ENCODE measurements around the gene TLCD1. TPM values are rescaled to one million over a fixed set of nuclear protein-coding genes. Genes with fewer than 3 reads are reported as not detected.

TLCD1 gene
- total RNA-seq, 1 experiment from 2014 or later, result 7.1 TPM

- Histone ChIP-seq H3K9ac (ENCODE audit: low read length) (no peak overlapping the region), H3F3A (ENCODE audit: low read length, unreplicated experiment) (no peaks in the 10 kb centered on the region), H3K4me2 (ENCODE audit: low read length) (no peak overlapping the region), H4K20me1 (ENCODE audit: low read length) (no peaks in the 10 kb centered on the region), H2AFZ (ENCODE audit: low read length) (no peak overlapping the region), H3K79me2 (ENCODE audit: low read length) (peaks cover 6% of the 10 kb centered on the region; the same call in 1 of the 2 replicates), H3K4me1 (ENCODE audit: insufficient read depth, low read length) (peaks cover 14% of the 10 kb centered on the region), H3K4me3 (ENCODE audit: low read length) (no peak overlapping the region), H3K27ac (ENCODE audit: low read length) (no peak overlapping the region), H3K9me3 (ENCODE audit: low read length) (no peaks in the 10 kb centered on the region), H3K27me3 (ENCODE audit: low read length) (no peaks in the 10 kb centered on the region), H3K36me3 (ENCODE audit: low read depth, low read length) (peaks cover 10% of the 10 kb centered on the region), H3K9me2 (replicated peaks; ENCODE audit: low read length) (no peaks in the 10 kb centered on the region)
- BruUV-seq (replicated peaks), result no TSS peak
- intact Hi-C loops (cut with micrococcal nuclease), result loop anchor here (5.0 kb wide), 1 partner anchor 46 kb away; no protein-coding TSS in a partner anchor
- ChIA-PET POLR2A (ENCODE audit: unreplicated experiment) (no interaction called here), CTCF (no interaction called here)
- TF ChIP-seq CTCF (conservative IDR thresholded peaks at IDR 0.05; ENCODE audit: low read depth, low read length) (no peak), EZH2phosphoT487 (IDR thresholded peaks at IDR 0.05; ENCODE audit: borderline replicate concordance, low read length) (no peak), EZH2 (IDR thresholded peaks at IDR 0.05; ENCODE audit: low read length, unreplicated experiment) (no peak)
- ATAC-seq (peak; percentile 79), DNase-seq (peak; percentile 63)
Observed at GRCh38 chr17:28760601-28761562, 34.8 kb upstream of the TLCD1 start.

DNA sequence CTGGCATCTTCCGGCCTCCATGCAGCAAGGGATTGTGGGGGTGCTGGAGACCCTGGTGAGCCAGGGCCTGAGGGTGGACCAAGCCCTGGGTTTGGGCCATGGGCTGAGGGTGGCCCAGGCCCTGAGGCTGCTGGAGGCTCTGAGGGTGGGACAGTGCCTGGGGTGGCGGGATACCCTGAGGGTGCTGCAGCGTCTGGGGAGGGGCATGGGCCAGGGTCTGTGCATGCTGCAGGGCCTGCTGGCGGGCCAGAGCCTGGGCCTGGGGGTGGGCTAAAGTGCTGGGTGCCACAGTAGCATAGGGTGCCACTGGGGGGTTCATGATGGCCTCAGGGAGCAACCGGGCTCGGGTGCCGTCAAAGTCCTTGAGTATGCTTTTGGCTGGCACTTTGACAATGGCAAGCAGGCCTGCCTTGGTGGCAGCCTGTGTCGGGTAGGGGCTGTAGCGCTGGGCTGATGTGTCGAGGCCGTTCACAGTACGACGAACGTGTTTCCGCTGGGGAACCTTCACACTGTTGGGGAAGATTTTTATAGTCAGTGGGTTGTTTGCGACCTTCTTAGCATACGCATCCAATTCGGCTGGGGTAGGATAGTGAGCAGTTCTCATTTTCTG is 33.3 kb upstream of the TLCD1 start:
- Histone ChIP-seq H3K9me2 (replicated peaks; ENCODE audit: low read length) (no peaks in the 10 kb centered on the region), H3K4me3 (ENCODE audit: low read length) (no peak overlapping the region), H3K9ac (ENCODE audit: low read length) (no peak overlapping the region), H3K9me3 (ENCODE audit: low read length) (no peaks in the 10 kb centered on the region), H3K27ac (ENCODE audit: low read length) (no peak overlapping the region), H3K36me3 (ENCODE audit: low read depth, low read length) (peaks cover 10% of the 10 kb centered on the region), H3K4me1 (ENCODE audit: insufficient read depth, low read length) (peaks cover 14% of the 10 kb centered on the region), H3F3A (ENCODE audit: low read length, unreplicated experiment) (no peaks in the 10 kb centered on the region), H2AFZ (ENCODE audit: low read length) (no peak overlapping the region), H3K27me3 (ENCODE audit: low read length) (no peaks in the 10 kb centered on the region), H3K4me2 (ENCODE audit: low read length) (no peak overlapping the region), H3K79me2 (ENCODE audit: low read length) (peaks cover 6% of the 10 kb centered on the region; the same call in 1 of the 2 replicates), H4K20me1 (ENCODE audit: low read length) (no peaks in the 10 kb centered on the region)
- no peak for DNase-seq
- TF ChIP-seq EZH2 (IDR thresholded peaks at IDR 0.05; ENCODE audit: low read length, unreplicated experiment) (no peak), EZH2phosphoT487 (IDR thresholded peaks at IDR 0.05; ENCODE audit: borderline replicate concordance, low read length) (no peak), CTCF (conservative IDR thresholded peaks at IDR 0.05; ENCODE audit: low read depth, low read length) (no peak)
- no TSS peak for BruUV-seq (replicated peaks)
- ChIA-PET POLR2A (ENCODE audit: unreplicated experiment) (no interaction called here), CTCF (interaction anchor here (0.6 kb wide), 1 partner anchor 94 kb away, joined by 4 read pairs; no protein-coding TSS in a partner anchor)
- ATAC-seq, result no peak
- intact Hi-C loops (cut with micrococcal nuclease), result no loop called here

Data from PC-3 (cell line).